Occipital lobe (tissue), 2 donors: Measurements from ENCODE around the gene NFYC. TPM values are rescaled to one million over a fixed set of nuclear protein-coding genes. Genes with fewer than 3 reads are reported as not detected.
"Not testable (repeated sequence)": the region's sequence is repeated elsewhere in the genome, so short reads cannot be mapped to it uniquely, and the experiment has no call there.

Experiments used
- DNase-seq: peaks from one replicate; lab custom pipeline; 2025; lab: John Stamatoyannopoulos, UW
- total RNA-seq: library from RNA; depleted of rRNA; stranded (reverse); fragments of >200 nt; gene quantifications from one replicate; pipeline ENCODE4 v1.2.3, GENCODE V29; 2014

Gene NFYC
- total RNA-seq, 1 donor from 2014 or later: 34.6 TPM

GRCh38 chr1:40706626-40707025 lies 15.1 kb downstream of the NFYC start:
- DNase-seq: no peak

DNA sequence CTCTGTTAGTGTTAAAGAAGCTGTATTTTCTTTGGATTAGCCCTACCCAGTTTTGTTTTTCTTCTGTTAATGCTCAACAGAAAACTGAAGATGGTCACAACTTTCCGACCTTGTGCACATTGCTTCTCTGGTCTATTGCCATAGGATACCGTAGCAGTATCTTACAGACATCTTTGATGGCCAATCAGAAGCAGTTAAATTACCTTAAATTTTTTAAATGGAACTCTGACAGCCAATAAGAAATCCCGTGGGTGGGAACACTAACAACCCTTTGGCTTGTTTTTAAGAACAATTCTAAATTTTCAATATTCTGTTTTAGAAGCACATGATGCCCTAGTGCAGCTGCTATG lies 17.2 kb downstream of the NFYC start:
- DNase-seq: no peak

DNA sequence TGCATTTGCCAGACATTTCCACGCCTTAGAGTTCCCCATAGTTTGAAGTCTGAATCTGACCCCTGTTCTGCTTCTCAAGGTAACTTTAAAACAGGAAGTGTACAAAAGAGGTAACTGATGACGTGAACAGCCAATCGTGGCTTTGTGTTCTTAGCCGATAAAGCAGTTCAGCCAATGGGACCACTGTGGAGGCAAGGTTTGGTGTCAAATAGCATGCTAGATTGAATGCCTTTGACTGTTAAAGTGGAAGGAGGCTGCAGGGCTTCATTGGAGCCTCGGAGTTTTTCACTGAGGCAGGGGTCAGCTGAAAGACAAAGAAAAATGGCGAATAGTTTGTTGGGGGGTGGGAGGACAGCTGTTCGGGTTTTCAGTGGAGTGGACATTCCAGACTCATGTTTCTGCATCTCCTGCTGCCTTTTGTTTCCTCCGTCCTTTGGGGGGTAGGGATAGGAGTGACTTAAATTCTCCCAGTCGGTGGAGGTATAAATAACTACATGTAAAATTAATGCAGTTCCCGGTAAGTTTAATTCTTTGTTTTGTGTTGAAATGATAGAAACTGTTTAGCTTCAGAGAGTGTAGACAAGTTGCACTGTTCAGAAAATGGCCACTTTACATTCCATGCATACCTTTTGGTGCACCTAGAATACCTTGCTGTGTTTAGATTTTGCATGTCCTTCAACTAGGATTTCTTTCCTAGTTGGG lies 17.7 kb downstream of the NFYC start:
- DNase-seq: peak; percentile 88

DNA sequence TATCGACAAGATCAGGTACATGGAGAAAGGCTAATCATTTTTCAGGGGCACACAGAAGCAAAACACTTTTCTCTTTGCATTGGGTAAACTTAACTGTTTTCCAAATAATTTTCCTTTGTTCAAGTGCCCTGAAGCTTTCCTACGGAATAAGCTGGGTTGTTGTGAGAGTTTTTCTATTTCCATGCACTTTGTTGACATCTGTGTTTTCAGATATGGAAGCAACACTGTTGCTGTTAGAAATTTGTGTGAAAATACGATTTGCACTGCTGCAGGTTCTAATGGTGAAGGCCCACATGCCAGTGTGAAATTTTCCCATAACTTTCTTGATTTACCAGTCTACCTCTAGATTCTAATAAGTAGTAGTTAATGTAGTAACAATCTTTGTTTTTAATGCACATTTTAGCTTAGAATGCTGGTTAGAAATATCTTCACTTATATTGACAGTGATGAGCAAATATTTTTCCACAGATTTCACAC lies 18.3 kb downstream of the NFYC start:
- no peak for DNase-seq

GRCh38 chr1:40710581-40711315 lies 19.2 kb downstream of the NFYC start:
- DNase-seq: no peak

GRCh38 chr1:40711465-40712404 lies 20.2 kb downstream of the NFYC start:
- DNase-seq: no peak

DNA sequence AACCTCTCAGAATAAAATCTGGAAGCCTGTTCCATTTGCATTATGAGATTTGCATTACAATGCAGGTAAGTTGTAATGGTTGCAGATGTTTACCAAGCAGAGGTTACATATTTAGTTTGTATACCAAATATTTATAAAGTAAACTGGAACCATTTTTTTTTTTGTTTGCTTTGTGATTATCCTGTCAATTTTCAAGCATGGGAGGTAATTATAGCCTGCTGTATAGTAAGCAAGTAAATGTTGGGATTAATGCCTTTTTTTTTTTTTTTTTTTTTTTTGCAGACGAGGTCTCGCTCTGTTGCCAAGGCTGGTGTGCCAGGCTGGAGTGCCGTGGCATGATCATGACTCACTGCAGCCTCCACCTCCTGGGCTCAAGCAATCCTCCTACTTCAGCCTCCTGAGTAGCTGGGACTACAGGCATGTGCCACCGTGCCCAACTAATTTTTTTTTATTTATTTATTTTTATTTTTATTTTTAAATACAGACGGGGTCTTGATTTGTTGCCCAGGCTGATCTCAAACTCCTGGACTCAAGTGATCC lies 21.0 kb downstream of the NFYC start:
- DNase-seq: no peak

DNA sequence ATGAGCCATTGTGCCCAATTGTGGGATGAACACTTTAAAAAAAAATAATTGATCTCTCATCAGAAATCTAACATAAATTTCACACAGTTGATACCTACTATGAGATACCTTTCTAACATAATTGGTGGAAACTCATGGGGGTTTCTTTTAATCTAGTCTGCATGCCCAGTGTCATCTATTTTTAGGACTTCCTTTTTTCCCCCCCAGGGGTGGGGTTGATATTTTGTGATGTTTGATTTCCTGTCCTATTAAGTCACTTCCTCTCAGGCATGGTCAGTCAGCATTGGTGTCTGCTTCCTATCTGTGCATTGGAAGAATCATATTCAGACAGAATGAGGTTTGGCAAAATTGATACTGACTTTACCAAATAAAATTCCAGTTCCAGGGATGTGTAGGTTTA lies 21.5 kb downstream of the NFYC start:
- DNase-seq: no peak

DNA sequence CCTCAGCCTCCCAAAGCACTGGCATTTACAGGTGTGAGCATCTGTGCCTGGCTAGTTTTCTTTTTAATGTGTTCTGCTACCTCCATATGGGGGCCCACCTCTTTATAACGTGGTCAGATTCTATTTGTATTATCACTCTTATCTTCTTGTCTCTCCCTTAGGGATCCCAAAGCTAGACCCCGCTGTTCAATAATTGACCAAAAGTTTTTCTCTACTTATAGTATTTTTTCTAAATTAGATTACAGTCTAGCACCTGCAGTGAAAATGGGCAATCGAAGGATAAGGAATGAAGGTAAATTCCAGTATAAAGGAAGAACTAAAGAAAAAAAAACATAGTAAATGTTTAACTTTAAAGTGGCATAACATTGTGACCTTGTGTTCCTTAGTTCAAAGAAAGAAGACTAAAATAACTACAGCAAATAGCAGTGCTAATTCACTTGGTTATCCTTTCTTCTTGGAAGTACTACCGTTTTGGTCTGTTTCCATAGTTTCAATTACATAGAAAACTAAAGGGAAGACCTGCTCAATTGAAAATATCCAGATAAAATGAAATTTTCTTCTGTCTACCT lies 24.1 kb downstream of the NFYC start:
- no peak for DNase-seq

- DNase-seq: no peak
Measured at GRCh38 chr1:40717065-40717464, 25.6 kb downstream of the NFYC start.

DNA sequence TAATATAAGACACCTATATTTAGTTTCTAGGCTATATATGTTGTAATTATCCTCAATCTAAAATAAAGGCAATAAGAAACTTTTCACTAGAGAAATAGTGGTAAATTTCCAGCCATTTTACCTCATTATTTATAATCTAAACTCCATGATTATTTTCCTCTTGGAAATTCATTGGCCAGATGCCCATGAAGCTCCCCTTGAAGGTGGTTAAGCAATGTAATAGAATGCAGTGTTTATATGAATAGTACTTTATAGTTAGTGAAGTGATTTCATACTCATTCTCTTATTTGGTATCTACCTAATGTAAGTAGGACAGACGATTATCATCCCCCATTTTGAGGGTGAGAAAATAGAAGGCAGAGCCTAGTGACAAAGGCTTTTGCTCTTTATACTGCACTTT lies 26.5 kb downstream of the NFYC start:
- no peak for DNase-seq

- DNase-seq: no peak
Measured at GRCh38 chr1:40720493-40720892, 29.0 kb downstream of the NFYC start.

DNA sequence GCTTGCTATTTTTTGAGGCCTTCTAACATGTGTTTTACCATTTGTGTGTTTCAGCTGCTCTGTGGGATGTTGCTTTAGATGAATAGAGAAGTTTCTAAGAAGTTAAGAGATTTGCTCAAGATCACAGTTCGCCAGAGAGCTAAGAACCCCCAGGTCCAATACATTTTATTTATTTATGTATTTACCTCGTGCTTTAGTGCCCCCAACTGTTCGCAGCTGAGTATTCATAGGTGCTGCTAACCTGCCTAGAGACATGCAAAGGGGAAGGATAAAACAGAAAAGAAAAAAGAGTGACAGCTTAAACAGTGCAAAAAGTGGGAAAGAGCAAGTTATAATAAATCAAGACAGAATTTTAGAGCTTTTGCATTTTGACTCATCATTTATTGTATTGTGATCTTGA lies 31.1 kb downstream of the NFYC start:
- no peak for DNase-seq

- no peak for DNase-seq
Measured at GRCh38 chr1:40723196-40723955, 31.9 kb downstream of the NFYC start.

GRCh38 chr1:40727662-40728061 lies 36.2 kb downstream of the NFYC start:
- DNase-seq: not testable (repeated sequence)

DNA sequence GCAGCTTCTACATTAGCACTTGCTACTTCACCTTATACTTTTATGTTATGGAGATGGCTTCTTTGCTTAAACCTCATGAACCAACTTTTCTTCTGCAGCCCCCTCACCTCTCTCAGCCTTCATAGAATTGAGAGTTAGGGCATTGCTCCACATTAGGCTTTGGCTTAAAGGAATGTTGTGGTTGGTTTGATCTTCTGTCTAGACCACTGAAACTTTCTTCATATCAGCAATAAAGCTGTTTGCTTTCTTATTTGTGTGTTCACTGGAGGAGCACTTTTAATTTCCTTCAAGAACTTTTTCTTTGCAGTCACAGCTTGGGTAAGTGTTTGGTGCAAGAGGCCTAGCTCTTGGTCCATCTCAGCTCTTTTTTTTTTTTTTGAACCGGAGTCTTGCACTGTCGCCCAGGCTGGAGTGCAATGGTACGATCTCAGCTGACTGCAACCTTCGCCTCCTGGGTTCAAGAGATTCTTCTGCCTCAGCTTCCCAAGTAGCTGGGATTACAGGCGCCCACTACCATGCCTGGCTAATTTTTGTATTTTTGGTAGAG lies 37.9 kb downstream of the NFYC start:
- DNase-seq: not testable (repeated sequence)

GRCh38 chr1:40732756-40733301 lies 41.3 kb downstream of the NFYC start:
- DNase-seq: no peak

- DNase-seq: no peak
Measured at GRCh38 chr1:40734882-40735628, 43.6 kb downstream of the NFYC start.

GRCh38 chr1:40736085-40736531 lies 44.6 kb downstream of the NFYC start:
- DNase-seq: no peak
